ENCODE results near the gene ADCY2. TPM values are rescaled to one million over a fixed set of nuclear protein-coding genes. Genes with fewer than 3 reads are reported as not detected.

Gene ADCY2
- total and polyA plus RNA-seq, 11 donors, result 0.04 to 0.96 (median 0.32) TPM

- no peak for DNase-seq
Observed at GRCh38 chr5:7762267-7762666, 366.3 kb downstream of the ADCY2 start.

GRCh38 chr5:7763621-7764072, 367.7 kb downstream of the ADCY2 start:
- H3K4me3 ChIP-seq, result no peak overlapping the region
- ATAC-seq (no peak), DNase-seq (peak in 1 of 5 donors; percentile 14)
- peaks cover 0 to 7% (median 0%) of the 10 kb centered on the region in 9 donors for H3K27me3 ChIP-seq
- intact Hi-C loops (cut with DNase I), result no loop called here
- no peaks in the 10 kb centered on the region for H3K36me3 ChIP-seq
- WGBS, 4 donors, result 53 to 67% (median 58%) methylated on average over 9 of the region's 9 CpGs
- H3K27ac ChIP-seq, result no peak overlapping the region
- no peaks in the 10 kb centered on the region for H3K9me3 ChIP-seq
- TF ChIP-seq POLR2A (IDR thresholded peaks at IDR 0.05), result no peak
- no peak for TF ChIP-seq CTCF (IDR thresholded peaks at IDR 0.05)
- H3K4me1 ChIP-seq, result no peaks in the 10 kb centered on the region

More at GRCh38 chr5:7762267-7762666, 366.3 kb downstream of the ADCY2 start:
- no peak for ATAC-seq
- Histone ChIP-seq H3K27ac (no peak overlapping the region), H3K36me3 (no peaks in the 10 kb centered on the region), H3K4me1 (no peaks in the 10 kb centered on the region), H3K4me3 (no peak overlapping the region), H3K27me3 (peaks cover 0 to 7% (median 0%) of the 10 kb centered on the region in 9 donors), H3K9me3 (no peaks in the 10 kb centered on the region)
- no peak for TF ChIP-seq CTCF (IDR thresholded peaks at IDR 0.05)
- no peak for TF ChIP-seq POLR2A (IDR thresholded peaks at IDR 0.05)
- WGBS, 4 donors, result 77 to 90% (median 80%) methylated on average over 2 of the region's 2 CpGs
- intact Hi-C loops (cut with DNase I), result no loop called here

GRCh38 chr5:7764452-7764851, 368.5 kb downstream of the ADCY2 start:
- 50 to 61% (median 53%) methylated on average over 1 of the region's 1 CpG for WGBS, 4 donors
- Histone ChIP-seq H3K4me1 (no peaks in the 10 kb centered on the region), H3K27me3 (peaks cover 0 to 7% (median 0%) of the 10 kb centered on the region in 9 donors), H3K27ac (no peak overlapping the region), H3K9me3 (no peaks in the 10 kb centered on the region), H3K4me3 (no peak overlapping the region), H3K36me3 (no peaks in the 10 kb centered on the region)
- DNase-seq (no peak), ATAC-seq (no peak)
- TF ChIP-seq CTCF (IDR thresholded peaks at IDR 0.05) (no peak), POLR2A (IDR thresholded peaks at IDR 0.05) (no peak)
- intact Hi-C loops (cut with DNase I), result no loop called here

GRCh38 chr5:7770436-7770835, 374.5 kb downstream of the ADCY2 start:
- intact Hi-C loops (cut with DNase I), result no loop called here
- no peak overlapping the region for H3K27ac ChIP-seq
- DNase-seq (no peak), ATAC-seq (no peak)
- H3K4me3 ChIP-seq, result no peak overlapping the region
- WGBS, 4 donors, result 35 to 42% (median 40%) methylated on average over 2 of the region's 2 CpGs
- TF ChIP-seq CTCF (IDR thresholded peaks at IDR 0.05) (no peak), POLR2A (IDR thresholded peaks at IDR 0.05) (no peak)
- H3K36me3 ChIP-seq, result no peaks in the 10 kb centered on the region
- no peaks in the 10 kb centered on the region for H3K9me3 ChIP-seq
- H3K27me3 ChIP-seq, result peaks cover 0 to 4% (median 0%) of the 10 kb centered on the region in 9 donors
- no peaks in the 10 kb centered on the region for H3K4me1 ChIP-seq

Measured in heart left ventricle (tissue), 16 donors.